HepG2 (cell line): ENCODE results near the gene BLMH. TPM values are rescaled to one million over a fixed set of nuclear protein-coding genes. Genes with fewer than 3 reads are reported as not detected.
A peak's percentile ranks its signal among the peaks of the same experiment; 100 is the strongest.

Source experiments
- AHR ChIP-seq: IDR thresholded peaks from 2 replicates; pipeline ENCODE4 v1.6.1; 2018; ENCODE audit warnings: missing genetic modification reagents, missing compliant biosample characterization
- ATF3 ChIP-seq: sonication (generic); formaldehyde crosslinking; IDR thresholded peaks from 2 replicates; pipeline ENCODE4 v1.4.0; 2020; ENCODE audit warnings: missing genetic modification reagents
- ELF1 ChIP-seq: sonication (generic); formaldehyde crosslinking; IDR thresholded peaks from 2 replicates; pipeline ENCODE4 v1.4.0; 2020; ENCODE audit warnings: missing genetic modification reagents
- FOSL2 ChIP-seq: sonication (generic); formaldehyde crosslinking; IDR thresholded peaks from 2 replicates; pipeline ENCODE4 v1.4.0; 2020; ENCODE audit warnings: missing genetic modification reagents
- FOXK1 ChIP-seq: sonication (generic); formaldehyde crosslinking; IDR thresholded peaks from 2 replicates; pipeline ENCODE4 v1.4.0; 2020; ENCODE audit warnings: low read depth, missing genetic modification reagents, borderline replicate concordance
- GABPA ChIP-seq, 2 experiments: IDR thresholded peaks; 2 replicates each; pipeline ENCODE4 v1.6.1; 2011 to 2016; ENCODE audit warnings: low read depth in 2 of 2, low read length in 1 of 2, missing biosample characterization in 1 of 2, missing genetic modification characterization in 1 of 2
- HINFP ChIP-seq: sonication (generic); formaldehyde crosslinking; IDR thresholded peaks from 2 replicates; pipeline ENCODE4 v1.4.0; 2020; ENCODE audit warnings: low read depth, mild to moderate bottlenecking, missing genetic modification reagents
- HMGA1 ChIP-seq: sonication (generic); formaldehyde crosslinking; conservative IDR thresholded peaks from 2 replicates; pipeline ENCODE4 v1.4.0; 2020; ENCODE audit warnings: missing genetic modification reagents
- IRF9 ChIP-seq: sonication (generic); formaldehyde crosslinking; IDR thresholded peaks from 2 replicates; pipeline ENCODE4 v1.8.0; 2022; ENCODE audit warnings: missing genetic modification reagents, mild to moderate bottlenecking, borderline replicate concordance
- KDM6A ChIP-seq: IDR thresholded peaks from 2 replicates; pipeline ENCODE4 v1.6.1; 2016; ENCODE audit warnings: low read depth
- MEIS2 ChIP-seq: sonication (generic); formaldehyde crosslinking; IDR thresholded peaks from 2 replicates; pipeline ENCODE4 v1.9.0; 2021; ENCODE audit warnings: mild to moderate bottlenecking, missing genetic modification reagents
- NCOA2 ChIP-seq: sonication (generic); formaldehyde crosslinking; IDR thresholded peaks from 2 replicates; pipeline ENCODE4 v1.8.0; 2022; ENCODE audit warnings: inconsistent platforms
- NONO ChIP-seq, 2 experiments: fragments of 450-650 bp in 1 of 2; sonication (generic) in 1 of 2; formaldehyde crosslinking in 1 of 2; IDR thresholded peaks in 1 of 2; conservative IDR thresholded peaks in 1 of 2; 2 replicates each; pipeline versions ENCODE4 v1.6.1 to v1.8.0; 2017 to 2022; ENCODE audit warnings: mild to moderate bottlenecking in 1 of 2, missing genetic modification reagents in 1 of 2, moderate library complexity in 1 of 2
- RXRA ChIP-seq: sonication (generic); formaldehyde crosslinking; IDR thresholded peaks from 2 replicates; pipeline ENCODE4 v1.5.1; 2020; ENCODE audit warnings: missing genetic modification reagents
- STAG1 ChIP-seq: sonication (generic); formaldehyde crosslinking; IDR thresholded peaks from 2 replicates; pipeline ENCODE4 v1.4.0; 2020; ENCODE audit warnings: missing genetic modification reagents
- TCF7L2 ChIP-seq: IDR thresholded peaks from 2 replicates; pipeline ENCODE4 v1.6.1; 2011; ENCODE audit warnings: mild to moderate bottlenecking, low read depth, low read length, moderate library complexity
- THRA ChIP-seq: sonication (generic); formaldehyde crosslinking; IDR thresholded peaks from 2 replicates; pipeline ENCODE4 v1.4.0; 2020; ENCODE audit warnings: missing genetic modification reagents, borderline replicate concordance
- THYN1 ChIP-seq: sonication (generic); formaldehyde crosslinking; IDR thresholded peaks from 2 replicates; pipeline ENCODE4 v1.8.1; 2023; ENCODE audit warnings: low read depth, mild to moderate bottlenecking, moderate library complexity, missing genetic modification reagents, borderline replicate concordance
- ZFY ChIP-seq: sonication (generic); formaldehyde crosslinking; IDR thresholded peaks from 2 replicates; pipeline ENCODE4 v1.4.0; 2020; ENCODE audit warnings: missing genetic modification reagents
- ZMYM3 ChIP-seq: sonication (generic); formaldehyde crosslinking; IDR thresholded peaks from 2 replicates; pipeline ENCODE4 v1.5.1; 2020; ENCODE audit warnings: mild to moderate bottlenecking, missing genetic modification reagents
- ZMYM4 ChIP-seq: sonication (generic); formaldehyde crosslinking; IDR thresholded peaks from 2 replicates; pipeline ENCODE4 v1.8.1; 2023; ENCODE audit warnings: mild to moderate bottlenecking, missing genetic modification reagents
- ZNF350 ChIP-seq: sonication (generic); formaldehyde crosslinking; IDR thresholded peaks from 2 replicates; pipeline ENCODE4 v1.4.0; 2020; ENCODE audit warnings: mild to moderate bottlenecking, low read depth, missing genetic modification reagents, borderline replicate concordance
- ZNF792 ChIP-seq: IDR thresholded peaks from 2 replicates; pipeline ENCODE4 v1.6.1; 2016
- polyA plus RNA-seq, 8 experiments: library from polyadenylated mRNA; depleted of rRNA in 3 of 8; stranded (reverse) in 7 of 8; unstranded in 1 of 8; fragments of >200 nt; fragmentation: Illumina TruSeq in 4 of 8; extraction: Trizol in 4 of 8; gene quantifications; 2 replicates each; pipeline versions ENCODE4 v1.2.1 to v1.2.3, GENCODE V29; 2011 to 2016; ENCODE audit warnings: low read depth in 4 of 8, missing spikeins in 1 of 8, mixed read lengths in 1 of 8; ENCODE audit not compliant: insufficient read depth in 1 of 8
- total RNA-seq, 5 experiments: library from RNA; depleted of rRNA; stranded (reverse); fragments of >200 nt; fragmentation: Illumina TruSeq; extraction: Trizol; gene quantifications; 2 replicates each; pipeline ENCODE4 v1.2.3, GENCODE V29; 2016; ENCODE audit warnings: low read depth in 1 of 5

Gene BLMH
- total and polyA plus RNA-seq, 2 of the 13 experiments (the other 11 are each of a cell fraction or from before 2014, with no cell fraction given), result 12.1 to 41.0 TPM

GRCh38 chr17:30337393-30337999 lies 45.8 kb upstream of the BLMH start (continued):
- TF ChIP-seq FOXK1 (CRISPR knock-in tag), result peak; percentile 52; the same call in 1 of the 2 replicates
- TF ChIP-seq AHR (CRISPR knock-in tag), result 0 out of 2 replicates have a peak, but pooled peaks have one; percentile 32
- TF ChIP-seq KDM6A (CRISPR knock-in tag), result peak; percentile 73; the same call in 1 of the 2 replicates
- peak; percentile 68; the same call in 1 of the 2 replicates for TF ChIP-seq THRA (CRISPR knock-in tag)
- TF ChIP-seq THYN1 (CRISPR knock-in tag), result no peak
- no peak for TF ChIP-seq GABPA (IDR thresholded peaks at IDR 0.05; ENCODE audit: low read depth, low read length)
- TF ChIP-seq GABPA (CRISPR knock-in tag; IDR thresholded peaks at IDR 0.05; ENCODE audit: low read depth), result peak; percentile 67
- TF ChIP-seq HMGA1 (CRISPR knock-in tag), result no peak
- no peak for TF ChIP-seq IRF9 (CRISPR knock-in tag)
- peak; percentile 63 for TF ChIP-seq NCOA2 (CRISPR knock-in tag)
- TF ChIP-seq ELF1 (CRISPR knock-in tag), result peak; percentile 62
- peak; percentile 77; the same call in 1 of the 2 replicates for TF ChIP-seq ZMYM3 (CRISPR knock-in tag)
- no peak for TF ChIP-seq NONO (IDR thresholded peaks at IDR 0.05)
- TF ChIP-seq NONO (CRISPR knock-in tag; conservative IDR thresholded peaks at IDR 0.05), result peak; percentile 21; the same call in 1 of the 2 replicates
- peak; percentile 74; the same call in 1 of the 2 replicates for TF ChIP-seq MEIS2
- peak; percentile 66; the same call in 1 of the 2 replicates for TF ChIP-seq ZFY
- TF ChIP-seq HINFP (CRISPR knock-in tag), result peak; percentile 59; the same call in 1 of the 2 replicates
- TF ChIP-seq TCF7L2, result no peak
- TF ChIP-seq ZNF792, result peak; percentile 84
- TF ChIP-seq FOSL2, result peak; percentile 61
- TF ChIP-seq ZNF350, result no peak; the same call in 1 of the 2 replicates
- peak; percentile 92; the same call in 1 of the 2 replicates for TF ChIP-seq RXRA (CRISPR knock-in tag)
- TF ChIP-seq STAG1 (CRISPR knock-in tag), result peak; percentile 36; the same call in 1 of the 2 replicates
- 0 out of 2 replicates have a peak, but pooled peaks have one; percentile 25 for TF ChIP-seq ATF3
- peak; percentile 65 for TF ChIP-seq ZMYM4 (CRISPR knock-in tag)
